HepG2 (cell line): ENCODE measurements around the gene THOC6. TPM values are rescaled to one million over a fixed set of nuclear protein-coding genes. Genes with fewer than 3 reads are reported as not detected.

Experiments
- ATAC-seq: fragments of 200-7000 bp; cut with Tn5 transposase; 3 replicates; pipeline ENCODE4 v1.9.1; 2020; ENCODE audit warnings: mild to moderate bottlenecking, moderate library complexity
- BruUV-seq: library from RNA; stranded (reverse); fragments of 400-500 nt; replicated peaks from 2 replicates; lab custom pipeline; 2021; lab: Mats Ljungman, UMichigan
- CTCF ChIA-PET: fragments of 300-600 bp; formaldehyde crosslinking; extraction: SDS; loops from one replicate; lab custom pipeline; 2021; ENCODE audit warnings: low total read pairs, inconsistent platforms, low intra/inter-chr PET ratio; lab: Yijun Ruan, JAX
- POLR2A ChIA-PET: fragments of 350-600 bp; sonication (Branson Sonifier 250); formaldehyde crosslinking; loops from one replicate; lab custom pipeline; 2020; ENCODE audit warnings: antibody characterized with exemption, inconsistent platforms; lab: Yijun Ruan, JAX
- DNase-seq: peaks from one replicate; pipeline ENCODE4 v3.0.0-alpha.2; 2015; ENCODE audit warnings: low spot score
- FAIRE-seq: peaks from 3 replicates; lab custom pipeline; 2011; peaks lifted over from hg19 to GRCh38; lab: Jason Lieb, UNC
- H2AFZ ChIP-seq: one replicate; pipeline ENCODE4 v1.6.1; 2011; ENCODE audit warnings: low read length, inconsistent platforms
- H3K27ac ChIP-seq: fragments of 300-600 bp; 3 replicates; pipeline ENCODE4 v1.8.0; 2011; ENCODE audit warnings: mixed run types, mild to moderate bottlenecking, mixed read lengths, low read length, inconsistent platforms; ENCODE audit not compliant: insufficient read depth; ENCODE audit errors: extremely low read length
- H3K27me3 ChIP-seq, 2 experiments: fragments of 200-600 bp in 1 of 2; 2 replicates in 1 of 2; 3 replicates in 1 of 2; pipeline versions ENCODE4 v1.6.0 to v1.8.0; 2011; ENCODE audit warnings: low read length in 2 of 2, mild to moderate bottlenecking in 2 of 2, moderate library complexity in 2 of 2, inconsistent platforms in 1 of 2; ENCODE audit not compliant: insufficient read depth in 2 of 2, control insufficient read depth in 1 of 2
- H3K36me3 ChIP-seq, 2 experiments: fragments of 200-600 bp in 1 of 2; replicated peaks in 1 of 2; 2 replicates in 1 of 2; 3 replicates in 1 of 2; pipeline versions ENCODE4 v1.5.1 to v1.8.0; 2011; ENCODE audit warnings: low read length in 2 of 2, inconsistent platforms in 1 of 2; ENCODE audit not compliant: insufficient read depth in 2 of 2, control insufficient read depth in 1 of 2
- H3K4me1 ChIP-seq: 2 replicates; pipeline ENCODE4 v1.5.1; 2012; ENCODE audit warnings: low read length, inconsistent platforms; ENCODE audit not compliant: insufficient read depth
- H3K4me2 ChIP-seq: 2 replicates; pipeline ENCODE4 v1.6.0; 2011; ENCODE audit warnings: low read depth, low read length, inconsistent platforms
- H3K4me3 ChIP-seq, 3 experiments: fragments of 200-600 bp in 1 of 3; sonication (generic), shearing (Covaris generic) in 1 of 3; replicated peaks in 1 of 3; 2 replicates each; pipeline ENCODE4 v1.5.1; 2011 to 2016; ENCODE audit warnings: low read length in 3 of 3, inconsistent platforms in 2 of 3, low read depth in 2 of 3, mild to moderate bottlenecking in 2 of 3, control low read depth in 1 of 3, mixed read lengths in 1 of 3; ENCODE audit not compliant: insufficient read depth in 1 of 3
- H3K79me2 ChIP-seq: one replicate; pipeline ENCODE4 v1.6.1; 2011; ENCODE audit warnings: low read length, inconsistent platforms; ENCODE audit not compliant: insufficient read depth
- H3K9ac ChIP-seq: 2 replicates; pipeline ENCODE4 v1.6.0; 2011; ENCODE audit warnings: mild to moderate bottlenecking, low read depth, low read length, inconsistent platforms; ENCODE audit not compliant: insufficient read depth
- H3K9me3 ChIP-seq: 2 replicates; pipeline ENCODE4 v1.5.1; 2012; ENCODE audit warnings: mild to moderate bottlenecking, low read length
- H4K20me1 ChIP-seq: 2 replicates; pipeline ENCODE4 v1.6.0; 2011; ENCODE audit warnings: inconsistent platforms, mild to moderate bottlenecking, low read length, moderate library complexity; ENCODE audit not compliant: insufficient read depth
- BCL3 ChIP-seq: sonication (generic); formaldehyde crosslinking; IDR thresholded peaks from 2 replicates; pipeline ENCODE4 v1.5.1; 2020; ENCODE audit warnings: mild to moderate bottlenecking, missing genetic modification reagents, moderate library complexity
- CBX1 ChIP-seq: IDR thresholded peaks from one replicate; pipeline ENCODE4 v1.6.1; 2016; ENCODE audit warnings: antibody characterized with exemption, low read depth
- ETV6 ChIP-seq: sonication (generic); formaldehyde crosslinking; conservative IDR thresholded peaks from 2 replicates; pipeline ENCODE4 v1.4.0; 2020; ENCODE audit warnings: missing genetic modification reagents
- SOX13 ChIP-seq, 3 experiments: fragments of 450-650 bp in 1 of 3; sonication (generic) in 1 of 3; formaldehyde crosslinking in 1 of 3; IDR thresholded peaks in 2 of 3; conservative IDR thresholded peaks in 1 of 3; 2 replicates each; pipeline versions ENCODE4 v1.5.0 to v1.6.1; 2016 to 2020; ENCODE audit warnings: antibody characterized with exemption in 1 of 3, mild to moderate bottlenecking in 1 of 3, missing compliant biosample characterization in 1 of 3, missing genetic modification reagents in 1 of 3, moderate library complexity in 1 of 3
- ZFP1 ChIP-seq: IDR thresholded peaks from 2 replicates; pipeline ENCODE4 v1.6.1; 2016
- WGBS: methylation state at CpG from one replicate; pipeline ENCODE4 v1.1.6; 2017; ENCODE audit warnings: low lambda C conversion rate; 5-methylcytosine and 5-hydroxymethylcytosine counted together
- in situ Hi-C: cut with HindIII; loops from 2 replicates; pipeline ENCODE4 v1.10.0; 2017; ENCODE audit warnings: low pct_unique_long_range_greater_than_20kb; ENCODE audit not compliant: extremely low pct_ligation_motif_present
- intact Hi-C: fragments of 100-400 bp; cut with micrococcal nuclease; formaldehyde crosslinking; loops from one replicate; pipeline ENCODE4 v1.10.0; 2022; ENCODE audit not compliant: unreplicated experiment
- polyA plus RNA-seq, 8 experiments: library from polyadenylated mRNA; depleted of rRNA in 3 of 8; stranded (reverse) in 7 of 8; unstranded in 1 of 8; fragments of >200 nt; fragmentation: Illumina TruSeq in 4 of 8; extraction: Trizol in 4 of 8; gene quantifications; 2 replicates each; pipeline versions ENCODE4 v1.2.1 to v1.2.3, GENCODE V29; 2011 to 2016; ENCODE audit warnings: low read depth in 4 of 8, missing spikeins in 1 of 8, mixed read lengths in 1 of 8; ENCODE audit not compliant: insufficient read depth in 1 of 8
- total RNA-seq, 5 experiments: library from RNA; depleted of rRNA; stranded (reverse); fragments of >200 nt; fragmentation: Illumina TruSeq; extraction: Trizol; gene quantifications; 2 replicates each; pipeline ENCODE4 v1.2.3, GENCODE V29; 2016; ENCODE audit warnings: low read depth in 1 of 5
- TF ChIP-seq, protein P1 (sequence below), 2 experiments: sonication (generic) in 1 of 2; formaldehyde crosslinking in 1 of 2; IDR thresholded peaks; 2 replicates each; pipeline versions ENCODE4 v1.6.1 to v1.9.0; 2014 to 2022; ENCODE audit warnings: antibody characterized with exemption in 1 of 2, borderline replicate concordance in 1 of 2, inconsistent platforms in 1 of 2, low read depth in 1 of 2, missing genetic modification reagents in 1 of 2
- TF ChIP-seq, protein P2 (sequence below): fragments of 450-650 bp; IDR thresholded peaks from 2 replicates; pipeline ENCODE4 v1.6.1; 2017
- TF ChIP-seq, protein P3 (sequence below): sonication (generic); formaldehyde crosslinking; IDR thresholded peaks from 2 replicates; pipeline ENCODE4 v1.8.0; 2023; ENCODE audit warnings: mild to moderate bottlenecking, missing genetic modification reagents

Gene THOC6
- total and polyA plus RNA-seq, 2 of the 13 experiments (the other 11 are each of a cell fraction or from before 2014, with no cell fraction given): 32.1 to 37.0 TPM

DNA sequence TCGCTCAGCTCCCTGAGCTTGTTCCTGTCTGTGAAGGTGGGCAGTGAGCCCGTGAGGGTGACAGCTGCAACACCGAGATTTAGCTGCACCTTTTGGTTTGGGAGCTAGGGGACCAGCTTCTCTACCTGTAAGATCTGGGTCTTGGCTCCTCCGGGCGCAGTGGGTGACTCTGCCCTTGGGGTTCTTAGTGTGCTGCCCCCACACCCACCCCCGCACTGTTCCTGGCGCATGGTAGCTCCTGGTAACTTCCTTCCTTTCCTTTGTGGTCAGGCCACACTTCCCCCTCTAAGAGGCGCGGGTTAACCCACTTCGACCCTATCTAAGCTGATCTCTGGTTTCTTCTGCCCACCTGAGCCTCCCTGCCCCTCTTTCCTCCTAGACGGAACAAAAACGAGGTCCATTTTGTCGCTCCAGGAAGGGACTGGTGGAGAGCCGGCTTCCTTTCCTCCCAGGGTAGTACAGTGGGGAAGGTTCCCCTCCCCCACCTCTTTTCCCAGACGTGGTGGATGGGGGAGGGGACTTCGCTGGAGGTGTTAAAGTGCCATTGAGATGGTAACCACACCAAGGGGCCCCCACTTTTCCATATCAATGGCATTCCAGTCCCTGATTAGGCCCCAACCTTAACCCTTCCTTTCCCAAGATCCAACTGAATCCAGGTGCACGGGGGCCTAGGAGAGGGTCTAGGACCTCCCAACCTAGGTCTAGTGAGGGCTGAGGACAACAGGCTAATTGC, 15.7 kb upstream of the THOC6 start (continued):
- TF ChIP-seq, protein P1, sequence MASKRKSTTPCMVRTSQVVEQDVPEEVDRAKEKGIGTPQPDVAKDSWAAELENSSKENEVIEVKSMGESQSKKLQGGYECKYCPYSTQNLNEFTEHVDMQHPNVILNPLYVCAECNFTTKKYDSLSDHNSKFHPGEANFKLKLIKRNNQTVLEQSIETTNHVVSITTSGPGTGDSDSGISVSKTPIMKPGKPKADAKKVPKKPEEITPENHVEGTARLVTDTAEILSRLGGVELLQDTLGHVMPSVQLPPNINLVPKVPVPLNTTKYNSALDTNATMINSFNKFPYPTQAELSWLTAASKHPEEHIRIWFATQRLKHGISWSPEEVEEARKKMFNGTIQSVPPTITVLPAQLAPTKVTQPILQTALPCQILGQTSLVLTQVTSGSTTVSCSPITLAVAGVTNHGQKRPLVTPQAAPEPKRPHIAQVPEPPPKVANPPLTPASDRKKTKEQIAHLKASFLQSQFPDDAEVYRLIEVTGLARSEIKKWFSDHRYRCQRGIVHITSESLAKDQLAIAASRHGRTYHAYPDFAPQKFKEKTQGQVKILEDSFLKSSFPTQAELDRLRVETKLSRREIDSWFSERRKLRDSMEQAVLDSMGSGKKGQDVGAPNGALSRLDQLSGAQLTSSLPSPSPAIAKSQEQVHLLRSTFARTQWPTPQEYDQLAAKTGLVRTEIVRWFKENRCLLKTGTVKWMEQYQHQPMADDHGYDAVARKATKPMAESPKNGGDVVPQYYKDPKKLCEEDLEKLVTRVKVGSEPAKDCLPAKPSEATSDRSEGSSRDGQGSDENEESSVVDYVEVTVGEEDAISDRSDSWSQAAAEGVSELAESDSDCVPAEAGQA (IDR thresholded peaks at IDR 0.05; ENCODE audit: low read depth): no peak
- TF ChIP-seq, protein P1 (CRISPR knock-in tag; IDR thresholded peaks at IDR 0.05; ENCODE audit: borderline replicate concordance): no peak

DNA sequence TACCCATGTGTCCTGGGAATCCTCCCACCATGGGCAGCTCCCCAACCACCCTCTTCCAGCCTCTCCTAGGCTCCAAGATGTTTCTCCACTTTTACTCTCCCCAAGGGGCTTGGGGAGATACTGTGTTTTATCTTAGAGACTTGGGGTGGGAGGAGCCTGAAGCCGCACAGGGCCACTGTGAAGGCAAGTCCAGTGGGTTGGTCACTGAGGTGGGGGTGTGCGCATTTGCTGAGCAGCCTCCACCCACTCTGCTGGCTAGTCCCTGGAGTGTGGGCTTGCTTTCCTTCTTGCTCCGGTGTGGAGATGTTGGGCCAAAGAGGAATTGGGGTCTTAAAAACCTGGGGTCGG, 15.2 kb upstream of the THOC6 start:
- no peaks in the 10 kb centered on the region for H3K79me2 ChIP-seq
- ChIA-PET CTCF (no interaction called here), POLR2A (interaction anchor here (14.2 kb wide), 1 partner anchor 14 kb away, joined by 750 read pairs; the partner anchor contains the start of genes CLDN6, HCFC1R1, THOC6 and TNFRSF12A)
- H3K9ac ChIP-seq: no peak overlapping the region
- ATAC-seq: no peak
- no peak for DNase-seq
- intact Hi-C loops: no loop called here
- no peaks in the 10 kb centered on the region for H4K20me1 ChIP-seq
- BruUV-seq: no TSS peak
- peaks cover 86% of the 10 kb centered on the region for H3K4me1 ChIP-seq
- in situ Hi-C loops: no loop called here
- peaks cover 7 to 21% of the 10 kb centered on the region in 2 experiments; a peak in 4 of 5 replicates for H3K27me3 ChIP-seq
- no peaks in the 10 kb centered on the region for H3K36me3 ChIP-seq
- no peak overlapping the region for H3K27ac ChIP-seq
- no peak for FAIRE-seq
- peak overlapping the region; percentile 68; the same call in 1 of the 2 replicates for H3K4me2 ChIP-seq
- H3K9me3 ChIP-seq: no peaks in the 10 kb centered on the region
- 96% methylated on average over 4 of the region's 4 CpGs for WGBS
- no peak overlapping the region for H2AFZ ChIP-seq
- no peak overlapping the region for H3K4me3 ChIP-seq
- TF ChIP-seq SOX13 (IDR thresholded peaks at IDR 0.05) (no peak), SOX13 (CRISPR knock-in tag; conservative IDR thresholded peaks at IDR 0.05 in 1 of 2, IDR thresholded peaks at IDR 0.05 in 1 of 2) (no peak), ETV6 (CRISPR knock-in tag) (no peak), CBX1 (no peak), BCL3 (no peak), ZFP1 (CRISPR knock-in tag) (no peak)
- TF ChIP-seq, protein P2, sequence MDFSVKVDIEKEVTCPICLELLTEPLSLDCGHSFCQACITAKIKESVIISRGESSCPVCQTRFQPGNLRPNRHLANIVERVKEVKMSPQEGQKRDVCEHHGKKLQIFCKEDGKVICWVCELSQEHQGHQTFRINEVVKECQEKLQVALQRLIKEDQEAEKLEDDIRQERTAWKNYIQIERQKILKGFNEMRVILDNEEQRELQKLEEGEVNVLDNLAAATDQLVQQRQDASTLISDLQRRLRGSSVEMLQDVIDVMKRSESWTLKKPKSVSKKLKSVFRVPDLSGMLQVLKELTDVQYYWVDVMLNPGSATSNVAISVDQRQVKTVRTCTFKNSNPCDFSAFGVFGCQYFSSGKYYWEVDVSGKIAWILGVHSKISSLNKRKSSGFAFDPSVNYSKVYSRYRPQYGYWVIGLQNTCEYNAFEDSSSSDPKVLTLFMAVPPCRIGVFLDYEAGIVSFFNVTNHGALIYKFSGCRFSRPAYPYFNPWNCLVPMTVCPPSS: no peak
- TF ChIP-seq, protein P3, sequence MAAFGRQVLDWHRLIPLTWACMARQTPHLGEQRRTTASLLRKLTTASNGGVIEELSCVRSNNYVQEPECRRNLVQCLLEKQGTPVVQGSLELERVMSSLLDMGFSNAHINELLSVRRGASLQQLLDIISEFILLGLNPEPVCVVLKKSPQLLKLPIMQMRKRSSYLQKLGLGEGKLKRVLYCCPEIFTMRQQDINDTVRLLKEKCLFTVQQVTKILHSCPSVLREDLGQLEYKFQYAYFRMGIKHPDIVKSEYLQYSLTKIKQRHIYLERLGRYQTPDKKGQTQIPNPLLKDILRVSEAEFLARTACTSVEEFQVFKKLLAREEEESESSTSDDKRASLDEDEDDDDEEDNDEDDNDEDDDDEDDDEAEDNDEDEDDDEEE: 0 out of 2 replicates have a peak, but pooled peaks have one; percentile 33
